K562 (cell line): Measurements from ENCODE around the gene FN1. TPM values are rescaled to one million over a fixed set of nuclear protein-coding genes. Genes with fewer than 3 reads are reported as not detected.

Experiments
- ATF1 ChIP-seq, 2 experiments: fragments of 450-650 bp in 1 of 2; IDR thresholded peaks; 2 replicates each; pipeline ENCODE4 v1.6.1; 2016; ENCODE audit warnings: missing compliant biosample characterization in 1 of 2, missing genetic modification characterization in 1 of 2
- ETV1 ChIP-seq: fragments of 450-650 bp; conservative IDR thresholded peaks from 2 replicates; pipeline ENCODE4 v1.6.1; 2016; ENCODE audit warnings: missing genetic modification characterization, control low read depth, low read depth, missing compliant biosample characterization
- FOSL1 ChIP-seq: fragments of 200-800 bp; sonication (Bioruptor generic); conservative IDR thresholded peaks from 2 replicates; pipeline ENCODE4 v1.6.1; 2016; ENCODE audit warnings: missing genetic modification characterization, missing compliant biosample characterization
- MECOM ChIP-seq: fragments of 250-450 bp; sonication (Bioruptor Pico); IDR thresholded peaks from 2 replicates; pipeline ENCODE4 v1.8.0; 2022; ENCODE audit warnings: inconsistent platforms
- MYC ChIP-seq, 2 experiments: fragments of 250-450 bp in 1 of 2; sonication (Bioruptor Pico) in 1 of 2; IDR thresholded peaks; 2 replicates each; pipeline versions ENCODE4 v1.5.1 to v1.6.1; 2012 to 2021; ENCODE audit warnings: low read depth in 2 of 2, borderline replicate concordance in 1 of 2, improper control_type of control experiment in 1 of 2, low read length in 1 of 2, mild to moderate bottlenecking in 1 of 2, moderate library complexity in 1 of 2
- NELFE ChIP-seq: IDR thresholded peaks from 2 replicates; pipeline ENCODE4 v1.6.1; 2011; ENCODE audit warnings: mild to moderate bottlenecking; ENCODE audit not compliant: insufficient read depth, insufficient read length
- NFATC3 ChIP-seq: fragments of 450-650 bp; IDR thresholded peaks from 2 replicates; pipeline ENCODE4 v1.6.1; 2017; ENCODE audit warnings: mild to moderate bottlenecking
- NR2C1 ChIP-seq, 2 experiments: fragments of 450-650 bp; IDR thresholded peaks; 2 replicates each; pipeline ENCODE4 v1.6.1; 2017; ENCODE audit warnings: mild to moderate bottlenecking in 2 of 2, antibody characterized with exemption in 1 of 2, inconsistent platforms in 1 of 2, missing compliant biosample characterization in 1 of 2, missing genetic modification characterization in 1 of 2
- POLR2AphosphoS5 ChIP-seq: IDR thresholded peaks from 2 replicates; pipeline ENCODE4 v1.6.1; 2011; ENCODE audit warnings: mild to moderate bottlenecking, low read depth, low read length, moderate library complexity; ENCODE audit not compliant: control insufficient read depth, insufficient read depth
- SP1 ChIP-seq: sonication (generic); formaldehyde crosslinking; IDR thresholded peaks from 2 replicates; pipeline ENCODE4 v1.8.1; 2022; ENCODE audit warnings: mild to moderate bottlenecking, missing genetic modification reagents
- ZNF384 ChIP-seq: IDR thresholded peaks from 2 replicates; pipeline ENCODE4 v1.6.1; 2012; ENCODE audit warnings: low read depth, low read length, improper control_type of control experiment
- polyA plus RNA-seq, 8 experiments: library from polyadenylated mRNA; depleted of rRNA in 4 of 8; stranded (reverse) in 5 of 8; unstranded in 3 of 8; fragments of >200 nt; fragmentation: Nextera tagmentation in 2 of 8; fragmentation: Illumina TruSeq in 1 of 8; extraction: Ambion mirVana in 2 of 8; extraction: Trizol in 1 of 8; gene quantifications; 2 replicates each; pipeline versions ENCODE4 v1.2.1 to v1.2.3, GENCODE V29; 2011 to 2014; ENCODE audit warnings: inconsistent platforms in 1 of 8, missing spikeins in 1 of 8
- total RNA-seq, 7 experiments: library from RNA; depleted of rRNA in 6 of 7; stranded (reverse); fragments of >200 nt in 6 of 7; fragmentation: Illumina TruSeq in 2 of 7; extraction: Trizol in 2 of 7; gene quantifications; 2 replicates each; pipeline versions ENCODE4 v1.2.1 to v1.2.3, GENCODE V29; 2011 to 2021; ENCODE audit warnings: low replicate concordance in 1 of 7
- TF ChIP-seq, protein P1 (sequence below): IDR thresholded peaks from 2 replicates; pipeline ENCODE4 v1.6.1; 2012; ENCODE audit warnings: low read depth, low read length, improper control_type of control experiment, borderline replicate concordance
- TF ChIP-seq, protein P2 (sequence below): fragments of 450-650 bp; conservative IDR thresholded peaks from 2 replicates; pipeline ENCODE4 v1.6.1; 2016; ENCODE audit warnings: missing genetic modification characterization, low read depth, mild to moderate bottlenecking, missing compliant biosample characterization, moderate library complexity

FN1 gene
- total and polyA plus RNA-seq, 9 of the 15 experiments (the other 6 are each of a cell fraction or from before 2014, with no cell fraction given): 7.4 to 19.1 (median 11.2) TPM

DNA sequence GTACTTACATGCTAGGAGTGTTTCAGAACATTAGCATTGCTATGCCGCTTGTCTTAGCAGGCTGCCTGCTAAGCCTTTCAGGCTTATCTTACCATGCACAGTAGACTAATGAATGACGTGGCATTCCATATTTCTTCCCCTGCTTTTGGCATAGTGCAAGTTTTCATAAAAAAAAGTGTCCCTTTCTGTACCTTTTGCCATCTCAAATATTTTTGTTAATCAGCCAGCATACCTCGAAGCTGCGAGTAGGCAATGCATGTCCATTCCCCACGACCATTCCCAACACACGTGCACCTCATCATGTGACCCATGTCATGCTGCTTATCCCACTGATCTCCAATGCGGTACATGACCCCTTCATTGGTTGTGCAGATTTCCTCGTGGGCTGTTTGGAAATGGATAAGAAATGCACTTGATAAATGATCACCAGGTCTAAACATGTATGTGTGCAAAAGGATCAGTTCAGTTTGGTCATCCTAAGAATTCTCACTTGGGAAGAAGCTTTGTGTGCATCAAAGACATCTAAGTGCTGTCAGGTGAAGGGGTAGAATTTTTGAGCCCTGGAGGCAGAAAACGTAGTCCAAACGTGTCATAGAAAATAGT, 13.9 kb downstream of the FN1 start (continued):
- no peak for TF ChIP-seq NR2C1 (IDR thresholded peaks at IDR 0.05)
- TF ChIP-seq NR2C1 (tag; IDR thresholded peaks at IDR 0.05): 0 out of 2 replicates have a peak, but pooled peaks have one; percentile 20
- no peak for TF ChIP-seq MECOM
- TF ChIP-seq SP1 (CRISPR knock-in tag): no peak
- TF ChIP-seq, protein P1, sequence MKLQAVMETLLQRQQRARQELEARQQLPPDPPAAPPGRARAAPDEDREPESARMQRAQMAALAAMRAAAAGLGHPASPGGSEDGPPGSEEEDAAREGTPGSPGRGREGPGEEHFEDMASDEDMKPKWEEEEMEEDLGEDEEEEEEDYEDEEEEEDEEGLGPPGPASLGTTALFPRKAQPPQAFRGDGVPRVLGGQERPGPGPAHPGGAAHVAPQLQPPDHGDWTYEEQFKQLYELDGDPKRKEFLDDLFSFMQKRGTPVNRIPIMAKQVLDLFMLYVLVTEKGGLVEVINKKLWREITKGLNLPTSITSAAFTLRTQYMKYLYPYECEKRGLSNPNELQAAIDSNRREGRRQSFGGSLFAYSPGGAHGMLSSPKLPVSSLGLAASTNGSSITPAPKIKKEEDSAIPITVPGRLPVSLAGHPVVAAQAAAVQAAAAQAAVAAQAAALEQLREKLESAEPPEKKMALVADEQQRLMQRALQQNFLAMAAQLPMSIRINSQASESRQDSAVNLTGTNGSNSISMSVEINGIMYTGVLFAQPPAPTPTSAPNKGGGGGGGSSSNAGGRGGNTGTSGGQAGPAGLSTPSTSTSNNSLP: 0 out of 2 replicates have a peak, but pooled peaks have one; percentile 47
- no peak for TF ChIP-seq NFATC3
- TF ChIP-seq, protein P2, sequence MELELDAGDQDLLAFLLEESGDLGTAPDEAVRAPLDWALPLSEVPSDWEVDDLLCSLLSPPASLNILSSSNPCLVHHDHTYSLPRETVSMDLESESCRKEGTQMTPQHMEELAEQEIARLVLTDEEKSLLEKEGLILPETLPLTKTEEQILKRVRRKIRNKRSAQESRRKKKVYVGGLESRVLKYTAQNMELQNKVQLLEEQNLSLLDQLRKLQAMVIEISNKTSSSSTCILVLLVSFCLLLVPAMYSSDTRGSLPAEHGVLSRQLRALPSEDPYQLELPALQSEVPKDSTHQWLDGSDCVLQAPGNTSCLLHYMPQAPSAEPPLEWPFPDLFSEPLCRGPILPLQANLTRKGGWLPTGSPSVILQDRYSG (tag): peak; percentile 76; the same call in 1 of the 2 replicates
- TF ChIP-seq ETV1: no peak
- no peak for TF ChIP-seq POLR2AphosphoS5
- peak; percentile 53; the same call in 1 of the 2 replicates for TF ChIP-seq FOSL1 (tag)
- TF ChIP-seq MYC (IDR thresholded peaks at IDR 0.05; ENCODE audit: low read depth, low read length): 0 out of 2 replicates have a peak, but pooled peaks have one; percentile 31
- TF ChIP-seq MYC (CRISPR knock-in tag; IDR thresholded peaks at IDR 0.05; ENCODE audit: borderline replicate concordance, low read depth): no peak
- no peak for TF ChIP-seq ATF1 (CRISPR knock-in tag; IDR thresholded peaks at IDR 0.05)
- peak; percentile 76 for TF ChIP-seq ATF1 (tag; IDR thresholded peaks at IDR 0.05)
- peak; percentile 71; the same call in 1 of the 2 replicates for TF ChIP-seq ZNF384
- no peak for TF ChIP-seq NELFE
